ENCODE results near the gene NBAS. TPM values are rescaled to one million over a fixed set of nuclear protein-coding genes. Genes with fewer than 3 reads are reported as not detected.

Gene NBAS
- total and polyA plus RNA-seq, 2 of the 13 experiments (the other 11 are each of a cell fraction or from before 2014, with no cell fraction given): 33.6 to 58.7 TPM

GRCh38 chr2:15173501-15173900 lies 387.6 kb downstream of the NBAS start:
- DNase-seq (ENCODE audit: low spot score) (no peak), FAIRE-seq (no peak), ATAC-seq (no peak)
- no peak overlapping the region for H2AFZ ChIP-seq (ENCODE audit: low read length)
- H3K27ac ChIP-seq (ENCODE audit: extremely low read length, insufficient read depth, low read length): no peak overlapping the region
- intact Hi-C loops (cut with micrococcal nuclease; ENCODE audit: unreplicated experiment) (loop anchor here (5.0 kb wide), 1 partner anchor 59 kb away; no protein-coding TSS in a partner anchor), in situ Hi-C loops (cut with HindIII; ENCODE audit: extremely low pct_ligation_motif_present, low pct_unique_long_range_greater_than_20kb) (no loop called here)
- no peaks in the 10 kb centered on the region for H3K79me2 ChIP-seq (ENCODE audit: insufficient read depth, low read length)
- CTCF ChIA-PET (ENCODE audit: low intra/inter-chr PET ratio, low total read pairs): no interaction called here
- H3K36me3 ChIP-seq (replicated peaks in 1 of 2; ENCODE audit: control insufficient read depth in 1 of 2, insufficient read depth in 2 of 2, low read length in 2 of 2): peaks cover 0 to 6% of the 10 kb centered on the region in 2 experiments; a peak in 1 of 5 replicates
- peaks cover 53% of the 10 kb centered on the region for H3K4me1 ChIP-seq (ENCODE audit: insufficient read depth, low read length)
- H3K27me3 ChIP-seq (ENCODE audit: control insufficient read depth in 1 of 2, insufficient read depth in 2 of 2, low read length in 2 of 2): no peaks in the 10 kb centered on the region
- no peaks in the 10 kb centered on the region for H4K20me1 ChIP-seq (ENCODE audit: insufficient read depth, low read length)
- H3K4me3 ChIP-seq (replicated peaks in 1 of 3; ENCODE audit: insufficient read depth in 1 of 3, low read depth in 2 of 3, low read length in 3 of 3): no peak overlapping the region
- POLR2A ChIA-PET: interaction anchor here (0.6 to 1.1 kb wide), 2 partner anchors 18 to 1252 kb away, joined by 3 read pairs; no protein-coding TSS in a partner anchor
- no peak overlapping the region for H3K9ac ChIP-seq (ENCODE audit: insufficient read depth, low read depth, low read length)
- 94% methylated on average over 8 of the region's 8 CpGs for WGBS (ENCODE audit: low lambda C conversion rate)
- BruUV-seq (replicated peaks): no TSS peak
- H3K9me3 ChIP-seq (ENCODE audit: low read length): no peaks in the 10 kb centered on the region
- no peak overlapping the region for H3K4me2 ChIP-seq (ENCODE audit: low read depth, low read length)
- no peak for TF ChIP-seq ZNF10 (CRISPR knock-in tag; IDR thresholded peaks at IDR 0.05; ENCODE audit: borderline replicate concordance, low read depth)
- no peak for TF ChIP-seq SRF (IDR thresholded peaks at IDR 0.05; ENCODE audit: low read depth, low read length)
- no peak for TF ChIP-seq FOXO1 (CRISPR knock-in tag; IDR thresholded peaks at IDR 0.05)
- no peak for TF ChIP-seq ZFP82 (CRISPR knock-in tag; IDR thresholded peaks at IDR 0.05; ENCODE audit: borderline replicate concordance)
- TF ChIP-seq ZNF879 (CRISPR knock-in tag; IDR thresholded peaks at IDR 0.05): no peak
- no peak for TF ChIP-seq ELF4 (CRISPR knock-in tag; IDR thresholded peaks at IDR 0.05; ENCODE audit: borderline replicate concordance)
- TF ChIP-seq ZNF841 (CRISPR knock-in tag; IDR thresholded peaks at IDR 0.05; ENCODE audit: borderline replicate concordance): no peak
- TF ChIP-seq KLF16 (CRISPR knock-in tag; IDR thresholded peaks at IDR 0.05): no peak
- no peak for TF ChIP-seq ZNF784 (CRISPR knock-in tag; IDR thresholded peaks at IDR 0.05; ENCODE audit: borderline replicate concordance)
- TF ChIP-seq, protein P1, sequence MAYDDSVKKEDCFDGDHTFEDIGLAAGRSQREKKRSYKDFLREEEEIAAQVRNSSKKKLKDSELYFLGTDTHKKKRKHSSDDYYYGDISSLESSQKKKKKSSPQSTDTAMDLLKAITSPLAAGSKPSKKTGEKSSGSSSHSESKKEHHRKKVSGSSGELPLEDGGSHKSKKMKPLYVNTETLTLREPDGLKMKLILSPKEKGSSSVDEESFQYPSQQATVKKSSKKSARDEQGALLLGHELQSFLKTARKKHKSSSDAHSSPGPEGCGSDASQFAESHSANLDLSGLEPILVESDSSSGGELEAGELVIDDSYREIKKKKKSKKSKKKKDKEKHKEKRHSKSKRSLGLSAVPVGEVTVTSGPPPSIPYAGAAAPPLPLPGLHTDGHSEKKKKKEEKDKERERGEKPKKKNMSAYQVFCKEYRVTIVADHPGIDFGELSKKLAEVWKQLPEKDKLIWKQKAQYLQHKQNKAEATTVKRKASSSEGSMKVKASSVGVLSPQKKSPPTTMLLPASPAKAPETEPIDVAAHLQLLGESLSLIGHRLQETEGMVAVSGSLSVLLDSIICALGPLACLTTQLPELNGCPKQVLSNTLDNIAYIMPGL (CRISPR knock-in tag; IDR thresholded peaks at IDR 0.05; ENCODE audit: borderline replicate concordance in 1 of 2, low read depth in 1 of 2): no peak
- TF ChIP-seq, protein P2, sequence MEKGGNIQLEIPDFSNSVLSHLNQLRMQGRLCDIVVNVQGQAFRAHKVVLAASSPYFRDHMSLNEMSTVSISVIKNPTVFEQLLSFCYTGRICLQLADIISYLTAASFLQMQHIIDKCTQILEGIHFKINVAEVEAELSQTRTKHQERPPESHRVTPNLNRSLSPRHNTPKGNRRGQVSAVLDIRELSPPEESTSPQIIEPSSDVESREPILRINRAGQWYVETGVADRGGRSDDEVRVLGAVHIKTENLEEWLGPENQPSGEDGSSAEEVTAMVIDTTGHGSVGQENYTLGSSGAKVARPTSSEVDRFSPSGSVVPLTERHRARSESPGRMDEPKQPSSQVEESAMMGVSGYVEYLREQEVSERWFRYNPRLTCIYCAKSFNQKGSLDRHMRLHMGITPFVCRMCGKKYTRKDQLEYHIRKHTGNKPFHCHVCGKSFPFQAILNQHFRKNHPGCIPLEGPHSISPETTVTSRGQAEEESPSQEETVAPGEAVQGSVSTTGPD (CRISPR knock-in tag; IDR thresholded peaks at IDR 0.05): no peak
- TF ChIP-seq HOXD1 (CRISPR knock-in tag; IDR thresholded peaks at IDR 0.05): no peak

All from HepG2 (cell line).